HCT116 (cell line): ENCODE measurements around the gene BPIFB1.

Experiments
- CEBPB ChIP-seq: IDR thresholded peaks from 2 replicates; pipeline ENCODE4 v1.6.1; 2012; ENCODE audit warnings: low read depth
- CTCF ChIP-seq, 3 experiments: fragments of 200-600 bp in 1 of 3; sonication (generic) in 1 of 3; IDR thresholded peaks in 2 of 3; conservative IDR thresholded peaks in 1 of 3; 2 replicates each; pipeline ENCODE4 v1.5.1; 2012 to 2017; ENCODE audit warnings: low read depth in 2 of 3, low read length in 2 of 3, antibody characterized with exemption in 1 of 3, borderline replicate concordance in 1 of 3, control low read depth in 1 of 3, mild to moderate bottlenecking in 1 of 3, mixed read lengths in 1 of 3, mixed run types in 1 of 3, moderate library complexity in 1 of 3; ENCODE audit not compliant: insufficient read depth in 1 of 3
- ELF1 ChIP-seq: IDR thresholded peaks from 2 replicates; pipeline ENCODE4 v1.6.1; 2012; ENCODE audit warnings: low read depth, borderline replicate concordance
- EZH2 ChIP-seq: fragments of 200-600 bp; sonication (generic); IDR thresholded peaks from 2 replicates; pipeline ENCODE4 v1.6.1; 2017; ENCODE audit warnings: antibody characterized with exemption, mixed run types
- POLR2A ChIP-seq: IDR thresholded peaks from 2 replicates; pipeline ENCODE4 v1.7.0; 2011; ENCODE audit warnings: borderline replicate concordance; ENCODE audit not compliant: insufficient read depth, insufficient read length; ENCODE audit errors: extremely low read depth
- POLR2AphosphoS5 ChIP-seq: IDR thresholded peaks from 2 replicates; pipeline ENCODE4 v1.6.1; 2011; ENCODE audit warnings: mild to moderate bottlenecking, low read depth, low read length, moderate library complexity
- RAD21 ChIP-seq: IDR thresholded peaks from 2 replicates; pipeline ENCODE4 v1.6.1; 2012; ENCODE audit warnings: low read depth, mild to moderate bottlenecking
- TCF7L2 ChIP-seq: IDR thresholded peaks from 2 replicates; pipeline ENCODE4 v1.7.0; 2011; ENCODE audit warnings: borderline replicate concordance, inconsistent platforms; ENCODE audit not compliant: insufficient read depth, insufficient read length; ENCODE audit errors: extremely low read depth
- ZFX ChIP-seq: fragments of 450-650 bp; IDR thresholded peaks from 2 replicates; pipeline ENCODE4 v1.6.1; 2017

DNA sequence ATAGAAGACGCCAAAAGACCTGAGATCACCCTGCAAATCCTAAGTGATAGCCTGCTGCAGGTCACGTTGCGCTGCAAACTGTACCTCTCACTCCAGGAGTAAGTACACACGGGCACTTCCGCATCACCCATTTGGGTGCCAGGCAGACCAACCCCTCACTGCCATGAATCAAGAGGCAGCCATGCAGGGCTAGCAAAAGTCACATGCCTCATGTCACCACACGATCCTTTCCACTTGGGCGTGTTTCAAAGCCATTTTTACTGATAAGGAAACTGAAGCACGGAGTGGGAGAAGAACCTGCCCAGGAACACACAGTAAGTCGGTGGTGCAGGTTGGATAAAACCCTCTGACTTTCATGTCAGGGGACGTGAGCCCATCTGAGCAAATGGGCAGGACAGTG lies 37.0 kb downstream of the BPIFB1 start:
- no peak for TF ChIP-seq POLR2A
- no peak for TF ChIP-seq CTCF (IDR thresholded peaks at IDR 0.05 in 2 of 3, conservative IDR thresholded peaks at IDR 0.05 in 1 of 3; ENCODE audit: borderline replicate concordance in 1 of 3, insufficient read depth in 1 of 3, low read depth in 2 of 3, low read length in 2 of 3)
- TF ChIP-seq POLR2AphosphoS5, result no peak
- no peak for TF ChIP-seq ZFX
- no peak for TF ChIP-seq RAD21
- no peak for TF ChIP-seq EZH2
- no peak for TF ChIP-seq TCF7L2
- TF ChIP-seq ELF1, result no peak
- TF ChIP-seq CEBPB, result no peak
